Gastrocnemius medialis (tissue), 4 donors: ENCODE data around the gene HSPG2.

Experiments
- CTCF ChIP-seq, 5 experiments: fragments of 450-650 bp in 3 of 5; fragments of 200-600 bp in 2 of 5; sonication (generic) in 2 of 5; IDR thresholded peaks in 4 of 5; conservative IDR thresholded peaks in 1 of 5; 1 replicate in 4 of 5; 2 replicates in 1 of 5; pipeline ENCODE4 v1.5.1; 2016 to 2019; ENCODE audit warnings: antibody characterized with exemption in 5 of 5, mild to moderate bottlenecking in 3 of 5, moderate library complexity in 3 of 5
- POLR2A ChIP-seq, 2 donors: fragments of 450-650 bp; IDR thresholded peaks; one replicate each; pipeline ENCODE4 v1.6.1; 2017; ENCODE audit warnings: antibody characterized with exemption in 2 of 2, mild to moderate bottlenecking in 2 of 2, moderate library complexity in 2 of 2

GRCh38 chr1:21936366-21937031, 611 bp downstream of the HSPG2 start:
- TF ChIP-seq CTCF (IDR thresholded peaks at IDR 0.05 in 4 of 5, conservative IDR thresholded peaks at IDR 0.05 in 1 of 5) (no peak), POLR2A (IDR thresholded peaks at IDR 0.05) (no peak)
